GM21723 (cell line): Measurements from ENCODE around the gene PRKAR1A.
"Not testable (repeated sequence)": the region's sequence is repeated elsewhere in the genome, so short reads cannot be mapped to it uniquely, and the experiment has no call there.

ENCODE experiments used
- ATAC-seq: cut with Tn5 transposase; IDR thresholded peaks from one replicate; pipeline ENCODE4 v1.9.1; 2021; ENCODE audit warnings: mild to moderate bottlenecking, moderate library complexity; ENCODE audit not compliant: unreplicated experiment

Gene PRKAR1A

GRCh38 chr17:68576137-68576536, 63.9 kb downstream of the PRKAR1A start:
- ATAC-seq: no peak

GRCh38 chr17:68576811-68577496, 64.7 kb downstream of the PRKAR1A start:
- ATAC-seq: no peak

- no peak for ATAC-seq
These were observed 65.2 kb downstream of the PRKAR1A start for GRCh38 chr17:68577497-68577821.

GRCh38 chr17:68578236-68578635, 66.0 kb downstream of the PRKAR1A start:
- ATAC-seq: no peak

DNA sequence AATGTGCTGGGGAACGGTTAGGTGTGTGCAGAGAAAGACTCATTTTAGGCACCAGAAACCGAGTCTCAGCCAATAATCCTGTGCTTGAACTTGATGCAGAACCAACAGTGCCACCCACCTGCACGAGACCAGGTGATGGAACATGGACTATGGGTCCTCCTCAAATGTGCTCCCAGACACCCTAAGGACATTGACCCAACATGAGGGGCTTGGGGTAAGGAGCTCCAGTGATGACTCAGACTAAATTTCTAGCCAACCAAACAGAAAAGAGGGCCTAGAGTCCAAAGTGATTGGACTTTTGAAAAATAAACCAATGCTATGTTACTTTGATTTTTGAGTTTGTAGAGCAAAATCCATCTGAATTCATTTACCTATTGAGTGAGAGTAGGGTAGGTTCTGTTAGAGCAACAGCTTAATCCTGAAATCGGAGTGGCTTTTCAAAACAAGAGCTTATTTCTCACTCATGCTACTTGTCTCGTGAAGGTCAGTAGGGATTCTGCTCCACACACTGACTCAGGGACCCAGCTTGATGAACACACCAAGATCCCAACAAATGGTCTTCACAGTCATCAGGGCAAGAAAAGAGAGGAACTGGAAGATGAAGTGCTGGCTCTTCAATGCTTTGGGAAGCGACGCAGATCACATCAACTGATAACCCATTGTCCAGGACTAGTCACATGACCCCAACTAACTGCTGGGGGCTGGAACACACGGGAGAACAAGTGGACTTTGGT, 67.1 kb downstream of the PRKAR1A start:
- ATAC-seq: no peak

GRCh38 chr17:68580236-68580770, 68.1 kb downstream of the PRKAR1A start:
- no peak for ATAC-seq

DNA sequence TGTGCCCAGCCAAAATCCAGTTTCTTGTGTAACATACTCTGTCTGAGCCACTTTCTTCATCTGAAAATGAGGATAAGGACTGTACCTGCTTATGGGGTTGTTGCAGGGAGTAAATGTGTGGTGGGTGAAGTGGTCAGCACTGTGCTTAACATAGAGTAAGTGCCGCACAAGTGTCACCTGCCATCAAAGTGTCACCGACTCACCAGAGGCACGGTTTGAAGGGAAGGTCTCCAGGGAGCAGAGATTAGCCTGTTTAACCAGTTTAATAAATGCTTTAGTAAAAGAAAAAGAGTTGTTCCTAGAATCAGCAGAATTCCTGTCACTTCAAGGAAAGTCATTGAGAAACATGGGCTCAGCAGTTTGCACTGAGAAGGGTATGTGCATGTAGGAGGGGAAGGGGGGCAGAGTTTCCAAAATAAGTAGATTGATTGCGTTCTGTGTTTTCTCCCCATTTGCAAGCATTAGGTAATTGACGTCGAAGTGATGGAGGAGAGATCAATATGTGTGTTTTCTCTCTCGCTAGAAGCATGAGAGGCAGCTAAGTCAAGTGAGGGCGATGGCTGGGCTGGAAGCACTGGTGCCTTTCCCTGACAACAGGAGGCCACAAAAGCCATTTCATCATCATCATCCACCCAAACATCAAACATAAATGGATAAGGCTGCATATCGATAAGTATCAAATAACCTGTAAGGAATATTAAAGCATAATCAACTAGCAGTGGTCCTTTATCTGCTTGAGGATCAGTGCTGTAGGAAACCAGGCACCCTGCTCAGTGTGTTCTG, 69.8 kb downstream of the PRKAR1A start:
- ATAC-seq: no peak

- not testable (repeated sequence) for ATAC-seq
These were observed 70.6 kb downstream of the PRKAR1A start for GRCh38 chr17:68582867-68583266.

GRCh38 chr17:68584581-68585303, 72.5 kb downstream of the PRKAR1A start:
- no peak for ATAC-seq

DNA sequence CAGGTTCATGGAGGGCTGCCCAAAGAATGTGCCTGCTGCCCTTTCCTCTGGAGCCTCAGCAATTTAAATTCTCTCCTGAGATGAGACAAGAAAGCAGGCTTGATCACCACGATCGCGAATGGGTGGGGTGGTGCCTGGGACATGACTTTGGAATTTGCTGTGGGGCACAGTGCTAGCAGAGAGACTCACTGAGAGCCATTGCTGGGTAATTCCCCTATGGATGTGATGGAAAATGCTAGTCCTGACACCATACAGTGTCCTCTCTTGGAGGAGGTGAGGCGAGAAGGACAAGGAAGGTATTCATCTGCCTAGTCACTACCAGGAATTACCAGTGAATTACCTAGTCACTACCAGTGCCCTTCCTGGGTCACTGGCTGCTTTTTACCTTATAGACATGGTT, 73.4 kb downstream of the PRKAR1A start:
- ATAC-seq: no peak

DNA sequence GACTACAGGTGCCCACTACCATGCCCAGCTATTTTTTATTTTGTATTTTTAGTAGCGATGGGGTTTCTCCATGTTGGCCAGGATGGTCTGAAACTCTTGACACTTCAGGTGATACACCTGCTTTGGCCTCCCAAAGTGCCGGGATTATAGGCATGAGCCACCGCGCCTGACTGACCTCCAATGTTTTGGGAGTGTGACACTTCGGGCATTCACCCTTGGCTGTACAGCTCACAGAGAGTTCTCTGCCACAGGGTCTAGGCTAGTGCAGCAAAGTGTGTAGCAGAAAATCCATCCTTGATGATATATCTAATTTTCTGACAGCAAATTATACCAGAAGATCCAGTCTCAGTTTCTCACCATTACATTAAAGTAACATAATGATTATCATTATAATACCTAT, 74.8 kb downstream of the PRKAR1A start:
- no peak for ATAC-seq

GRCh38 chr17:68587847-68588246, 75.6 kb downstream of the PRKAR1A start:
- ATAC-seq: no peak

- no peak for ATAC-seq
These were observed 76.1 kb downstream of the PRKAR1A start for GRCh38 chr17:68588362-68588761.

GRCh38 chr17:68589086-68589485, 76.9 kb downstream of the PRKAR1A start:
- ATAC-seq: no peak

GRCh38 chr17:68591583-68591982, 79.4 kb downstream of the PRKAR1A start:
- no peak for ATAC-seq

DNA sequence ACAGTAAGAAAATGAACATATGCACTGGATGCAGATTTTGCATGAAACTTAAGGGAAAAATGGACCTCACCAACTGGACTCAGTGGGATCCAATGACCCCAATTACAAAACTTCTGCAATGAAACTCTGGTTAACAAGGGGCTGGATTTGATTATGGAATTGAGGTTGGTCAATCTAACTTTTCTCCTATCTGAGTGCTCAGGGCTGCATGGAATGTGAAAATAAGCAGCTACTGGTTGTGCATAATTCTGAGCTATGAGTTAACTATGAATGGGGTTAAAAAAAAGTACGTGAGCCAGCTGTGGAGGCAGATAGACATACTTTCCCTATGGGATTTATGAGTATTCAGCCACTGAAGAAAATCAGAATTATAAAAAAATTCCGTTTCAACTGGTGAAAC, 79.8 kb downstream of the PRKAR1A start:
- no peak for ATAC-seq

DNA sequence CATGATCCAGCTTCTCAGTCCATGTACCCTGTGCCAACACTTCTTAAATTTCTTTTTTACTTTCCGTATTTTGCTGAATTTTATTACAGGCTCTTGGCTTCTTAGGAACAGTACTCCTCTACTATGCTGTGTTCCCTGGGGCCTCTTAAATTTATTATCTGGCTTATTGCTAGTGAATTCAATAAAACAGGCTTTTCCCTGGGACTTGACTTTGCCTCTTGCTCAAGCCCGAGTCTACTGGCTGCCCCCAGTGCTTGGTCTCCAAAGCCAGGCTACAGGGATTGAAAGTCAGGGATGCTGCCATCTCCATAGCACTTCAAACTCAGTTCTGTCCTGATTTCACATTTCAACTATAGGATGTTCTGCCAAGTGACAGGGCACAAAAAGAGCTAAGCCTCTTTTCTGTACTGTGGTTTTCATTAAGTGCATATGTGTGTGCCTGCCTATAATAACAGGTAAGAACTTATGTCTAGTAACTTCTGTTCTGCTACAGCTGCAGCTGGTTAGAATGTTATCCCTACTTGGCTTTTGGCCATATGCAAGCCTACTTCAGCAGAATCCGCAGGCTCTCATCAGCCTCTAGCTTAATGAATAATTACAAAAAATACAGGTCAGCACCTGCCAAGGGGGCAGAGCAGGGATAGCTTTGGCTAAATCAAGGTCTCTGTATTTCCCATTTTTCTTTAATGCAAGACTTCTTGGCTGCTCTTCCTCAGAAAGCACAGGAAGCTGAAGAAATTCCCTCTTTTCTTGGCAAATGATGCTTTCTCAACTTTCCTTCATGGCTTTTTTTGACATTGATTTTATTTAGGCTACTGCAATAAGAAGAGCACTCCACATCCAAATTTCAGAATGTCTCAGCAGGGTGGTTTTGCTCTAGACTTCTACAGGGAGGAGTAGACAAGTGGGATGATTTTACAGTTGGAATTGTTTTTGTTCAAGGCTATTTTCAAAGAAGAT, 80.7 kb downstream of the PRKAR1A start:
- ATAC-seq: no peak

DNA sequence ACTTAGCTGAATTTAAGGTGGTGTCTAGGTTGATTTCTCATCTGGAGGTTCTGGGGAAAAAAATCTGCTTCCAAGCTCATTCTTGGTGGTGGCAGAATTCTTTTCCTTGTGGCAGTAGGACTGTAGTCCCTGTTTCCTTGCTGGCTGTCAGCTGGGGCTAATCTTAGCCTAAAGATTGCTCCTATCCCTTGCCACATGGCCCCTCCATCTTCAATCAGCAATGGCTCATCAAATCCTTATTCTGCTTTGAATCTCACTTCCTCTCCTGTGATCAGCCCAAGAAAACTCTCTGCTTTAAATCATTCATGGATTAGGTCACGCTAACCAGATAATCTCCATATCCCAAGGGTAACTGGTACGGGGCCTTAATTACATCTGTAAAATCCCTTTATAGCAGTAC, 82.3 kb downstream of the PRKAR1A start:
- no peak for ATAC-seq

- ATAC-seq: no peak
These were observed 83.3 kb downstream of the PRKAR1A start for GRCh38 chr17:68595496-68595895.

DNA sequence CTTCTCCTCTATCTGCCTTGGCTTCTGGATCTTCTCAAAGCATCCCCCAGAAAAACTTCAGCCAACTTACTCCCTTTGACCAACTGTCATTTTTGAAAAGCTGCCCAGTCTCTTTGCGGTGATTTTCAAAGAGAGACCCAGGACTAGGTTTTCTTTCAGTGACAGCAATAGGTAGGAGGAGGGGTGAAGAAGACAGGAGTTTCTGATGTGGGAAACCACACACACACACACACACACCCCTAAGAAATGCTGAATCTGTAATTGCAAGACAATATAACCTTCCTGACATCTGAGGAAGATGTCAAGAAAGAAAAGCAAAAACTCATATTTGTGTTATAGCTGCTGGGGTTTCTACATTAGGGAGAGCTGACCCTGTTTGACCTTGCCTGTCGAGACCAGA, 83.8 kb downstream of the PRKAR1A start:
- ATAC-seq: no peak
